Activated naive CD4-positive, alpha-beta T cell treated with anti-CD3 and anti-CD28 coated beads, Interleukin-2, amount 50 U/mL, for 16 hours (primary cell): ENCODE data around the gene XIRP2.
"Not testable (repeated sequence)": the region's sequence is repeated elsewhere in the genome, so short reads cannot be mapped to it uniquely, and the experiment has no call there.

ENCODE experiments used
- DNase-seq: peaks from one replicate; pipeline ENCODE4 v3.0.0-alpha.2; 2020

The XIRP2 gene

GRCh38 chr2:167209784-167210183 is 321.5 kb downstream of the XIRP2 start:
- DNase-seq: no peak

- no peak for DNase-seq
Observed at GRCh38 chr2:167212014-167212648, 323.9 kb downstream of the XIRP2 start.

GRCh38 chr2:167215595-167215994 is 327.3 kb downstream of the XIRP2 start:
- no peak for DNase-seq

GRCh38 chr2:167237478-167237877 is 349.2 kb downstream of the XIRP2 start:
- DNase-seq: no peak

DNA sequence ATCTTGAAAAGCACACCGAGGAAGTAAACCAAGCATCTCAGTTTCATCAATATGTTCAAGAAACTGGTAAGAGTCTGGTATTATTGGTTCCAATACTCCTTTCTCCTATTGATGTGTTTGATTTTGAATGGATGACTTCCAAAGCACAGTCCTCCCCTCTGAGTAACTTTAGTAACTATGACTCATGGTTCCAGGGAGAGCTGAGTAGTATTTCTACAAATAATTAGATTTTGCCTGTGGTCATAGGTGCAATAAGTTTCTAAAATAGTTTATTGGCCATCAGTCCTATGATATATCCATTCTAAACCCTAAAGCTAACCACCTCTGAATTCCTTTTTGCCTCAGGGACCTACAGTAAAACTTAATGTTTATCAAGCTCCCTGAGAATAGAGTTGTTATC is 352.4 kb downstream of the XIRP2 start:
- DNase-seq: no peak

DNA sequence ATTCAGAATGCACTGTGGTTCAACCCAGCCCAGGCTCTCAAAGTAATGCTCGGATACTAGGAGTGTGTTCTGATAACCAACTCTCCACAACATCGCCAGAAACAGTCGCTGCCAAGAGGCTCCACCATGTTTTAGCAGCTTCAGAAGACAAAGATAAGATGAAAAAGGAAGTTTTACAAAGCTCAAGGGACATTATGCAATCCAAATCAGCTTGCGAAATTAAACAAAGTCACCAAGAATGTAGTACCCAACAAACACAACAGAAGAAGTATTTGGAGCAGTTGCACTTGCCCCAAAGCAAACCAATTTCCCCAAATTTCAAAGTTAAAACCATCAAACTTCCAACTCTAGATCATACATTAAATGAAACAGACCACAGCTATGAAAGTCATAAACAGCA is 360.9 kb downstream of the XIRP2 start:
- DNase-seq: no peak

DNA sequence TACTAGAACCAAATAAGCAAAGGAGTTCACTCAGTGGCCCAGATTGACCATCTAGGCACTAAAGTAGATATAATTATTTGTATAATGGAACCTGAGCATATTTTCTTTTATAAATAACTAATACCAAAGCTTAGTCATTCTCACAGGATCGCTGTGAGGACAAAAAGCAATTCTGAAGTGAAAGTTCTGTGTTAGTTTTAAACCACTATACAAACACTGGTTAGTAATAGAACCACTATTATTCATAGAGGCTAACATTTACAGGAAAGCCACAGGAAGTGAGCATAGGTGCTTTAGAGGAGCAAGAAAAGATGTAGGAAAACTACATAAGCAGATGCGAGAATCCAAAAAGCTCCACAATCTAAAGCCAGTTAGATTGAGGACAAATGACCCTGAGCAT is 364.7 kb downstream of the XIRP2 start:
- DNase-seq: no peak

GRCh38 chr2:167254721-167255120 is 366.4 kb downstream of the XIRP2 start:
- DNase-seq: no peak

- no peak for DNase-seq
Observed at GRCh38 chr2:167258712-167259111, 370.4 kb downstream of the XIRP2 start.

GRCh38 chr2:167264380-167264779 is 376.1 kb downstream of the XIRP2 start:
- DNase-seq: no peak

- DNase-seq: no peak
Observed at GRCh38 chr2:167265004-167265403, 376.7 kb downstream of the XIRP2 start.

DNA sequence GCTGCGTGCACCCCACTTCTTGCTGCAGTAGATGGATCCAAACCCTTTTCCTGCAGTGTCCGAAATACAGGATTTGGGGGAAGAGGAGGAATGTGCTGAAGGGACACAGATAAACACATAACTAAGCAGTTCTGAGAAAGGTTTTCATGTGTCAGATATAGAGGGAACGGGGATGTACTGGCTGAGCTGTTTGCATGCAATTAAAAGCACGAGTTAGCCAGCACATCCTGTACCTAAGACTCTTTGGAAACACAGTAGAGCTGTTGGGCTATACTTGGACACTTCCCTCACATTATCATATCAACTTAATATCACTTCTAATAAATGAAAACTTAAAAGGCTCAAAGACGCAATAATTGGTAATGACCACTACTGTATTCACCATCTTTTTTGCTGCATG is 377.4 kb downstream of the XIRP2 start:
- DNase-seq: no peak

DNA sequence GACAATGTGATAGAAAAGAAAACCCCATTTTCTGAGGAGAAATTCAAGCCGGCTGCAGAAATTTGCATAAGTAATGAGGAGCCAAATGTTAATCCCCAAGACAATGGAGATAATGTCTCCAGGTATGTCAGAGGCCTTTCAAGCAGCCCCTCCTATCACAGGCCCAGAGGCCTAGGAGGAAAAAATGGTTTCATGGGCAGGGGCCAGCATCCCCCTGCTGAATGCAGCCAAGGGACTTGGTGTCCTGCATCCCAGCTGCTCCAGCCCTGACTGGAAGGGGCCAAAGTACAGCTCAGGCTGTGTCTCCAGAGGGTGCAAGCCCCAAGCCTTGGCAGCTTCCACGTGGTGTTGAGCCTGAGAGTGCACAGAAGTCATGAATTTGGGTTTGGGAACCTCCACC is 380.0 kb downstream of the XIRP2 start:
- DNase-seq: not testable (repeated sequence)

GRCh38 chr2:167271932-167272331 is 383.7 kb downstream of the XIRP2 start:
- no peak for DNase-seq

DNA sequence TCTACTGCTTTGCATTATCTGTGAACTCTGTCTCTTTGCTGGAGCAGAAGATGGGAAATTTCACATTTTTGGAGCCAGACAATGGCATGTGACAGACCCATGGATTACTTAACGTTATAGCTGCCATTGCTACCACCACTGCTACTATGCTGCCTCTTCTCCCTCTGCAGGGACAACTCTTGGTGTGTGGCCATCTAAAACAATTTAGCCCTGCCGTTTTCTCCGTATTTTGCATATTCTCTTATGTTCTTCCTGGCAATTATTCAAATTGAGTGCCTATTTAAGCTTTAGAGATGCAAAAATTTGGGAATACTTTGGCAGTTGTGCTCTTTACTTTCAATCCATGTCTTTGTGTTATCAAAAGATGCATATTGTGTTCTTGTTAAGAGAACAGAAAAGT is 386.8 kb downstream of the XIRP2 start:
- DNase-seq: no peak

GRCh38 chr2:167279810-167280209 is 391.5 kb downstream of the XIRP2 start:
- no peak for DNase-seq

- no peak for DNase-seq
Observed at GRCh38 chr2:167287212-167287611, 398.9 kb downstream of the XIRP2 start.

- DNase-seq: no peak
Observed at GRCh38 chr2:167289651-167290410, 401.6 kb downstream of the XIRP2 start.

DNA sequence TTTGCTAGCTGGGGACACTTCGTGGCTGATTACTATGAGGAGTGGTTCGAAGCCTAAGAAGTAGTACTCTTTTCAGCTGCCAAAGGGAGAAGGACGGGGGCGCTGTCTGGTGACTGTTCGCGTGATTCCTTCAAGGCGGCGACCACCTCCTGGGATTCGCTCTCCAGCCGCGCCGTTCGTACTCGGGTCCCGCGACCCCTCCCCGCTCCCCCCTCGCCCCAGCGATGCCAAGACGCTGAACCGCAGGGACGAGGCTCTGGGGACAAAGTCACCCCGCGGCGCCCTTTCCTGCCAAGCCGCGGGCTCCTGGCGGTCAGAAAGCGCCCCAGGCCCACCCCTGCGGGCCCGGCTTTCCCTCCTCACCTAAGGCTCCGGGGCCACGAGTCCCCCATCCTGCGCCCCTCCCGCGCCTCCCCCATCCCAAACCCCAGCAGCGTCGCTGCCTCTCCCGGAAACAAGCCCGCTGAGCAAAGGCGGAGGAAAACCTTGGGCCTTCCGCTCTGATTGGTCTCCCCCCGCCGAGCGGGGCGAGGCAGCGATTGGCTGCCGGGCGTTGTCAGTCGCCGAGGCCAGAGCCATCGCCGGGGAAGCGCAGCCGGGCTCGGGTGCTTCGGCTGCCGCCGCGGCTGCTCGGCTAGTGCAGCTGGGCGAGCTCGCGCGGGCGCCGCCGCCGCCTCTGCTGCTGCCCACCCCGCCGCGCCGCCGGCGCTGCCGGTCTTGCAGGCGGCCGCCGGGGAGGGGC is 404.3 kb downstream of the XIRP2 start, which contains the start of gene B3GALT1:
Gene B3GALT1 (plus strand): TSS at position 572 of the 742 bp plus-strand sequence.
- DNase-seq: peak; percentile 48

- peak; percentile 11 for DNase-seq
Observed at GRCh38 chr2:167293172-167293781, 405.0 kb downstream of the XIRP2 start.

- DNase-seq: no peak
Observed at GRCh38 chr2:167293943-167294775, 405.9 kb downstream of the XIRP2 start.

GRCh38 chr2:167294776-167295140 is 406.5 kb downstream of the XIRP2 start:
- DNase-seq: no peak

GRCh38 chr2:167297292-167297691 is 409.0 kb downstream of the XIRP2 start:
- no peak for DNase-seq
